Activated T-cell treated with anti-CD3 and anti-CD28 coated beads for 48 hours (primary cell): ENCODE measurements around the gene LRIG3.
"Not testable (repeated sequence)": the region's sequence is repeated elsewhere in the genome, so short reads cannot be mapped to it uniquely, and the experiment has no call there.

Source experiments
- DNase-seq: peaks from one replicate; pipeline ENCODE4 v3.0.0-alpha.2; 2020; ENCODE audit warnings: low read depth

Gene LRIG3, protein sequence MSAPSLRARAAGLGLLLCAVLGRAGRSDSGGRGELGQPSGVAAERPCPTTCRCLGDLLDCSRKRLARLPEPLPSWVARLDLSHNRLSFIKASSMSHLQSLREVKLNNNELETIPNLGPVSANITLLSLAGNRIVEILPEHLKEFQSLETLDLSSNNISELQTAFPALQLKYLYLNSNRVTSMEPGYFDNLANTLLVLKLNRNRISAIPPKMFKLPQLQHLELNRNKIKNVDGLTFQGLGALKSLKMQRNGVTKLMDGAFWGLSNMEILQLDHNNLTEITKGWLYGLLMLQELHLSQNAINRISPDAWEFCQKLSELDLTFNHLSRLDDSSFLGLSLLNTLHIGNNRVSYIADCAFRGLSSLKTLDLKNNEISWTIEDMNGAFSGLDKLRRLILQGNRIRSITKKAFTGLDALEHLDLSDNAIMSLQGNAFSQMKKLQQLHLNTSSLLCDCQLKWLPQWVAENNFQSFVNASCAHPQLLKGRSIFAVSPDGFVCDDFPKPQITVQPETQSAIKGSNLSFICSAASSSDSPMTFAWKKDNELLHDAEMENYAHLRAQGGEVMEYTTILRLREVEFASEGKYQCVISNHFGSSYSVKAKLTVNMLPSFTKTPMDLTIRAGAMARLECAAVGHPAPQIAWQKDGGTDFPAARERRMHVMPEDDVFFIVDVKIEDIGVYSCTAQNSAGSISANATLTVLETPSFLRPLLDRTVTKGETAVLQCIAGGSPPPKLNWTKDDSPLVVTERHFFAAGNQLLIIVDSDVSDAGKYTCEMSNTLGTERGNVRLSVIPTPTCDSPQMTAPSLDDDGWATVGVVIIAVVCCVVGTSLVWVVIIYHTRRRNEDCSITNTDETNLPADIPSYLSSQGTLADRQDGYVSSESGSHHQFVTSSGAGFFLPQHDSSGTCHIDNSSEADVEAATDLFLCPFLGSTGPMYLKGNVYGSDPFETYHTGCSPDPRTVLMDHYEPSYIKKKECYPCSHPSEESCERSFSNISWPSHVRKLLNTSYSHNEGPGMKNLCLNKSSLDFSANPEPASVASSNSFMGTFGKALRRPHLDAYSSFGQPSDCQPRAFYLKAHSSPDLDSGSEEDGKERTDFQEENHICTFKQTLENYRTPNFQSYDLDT

DNA sequence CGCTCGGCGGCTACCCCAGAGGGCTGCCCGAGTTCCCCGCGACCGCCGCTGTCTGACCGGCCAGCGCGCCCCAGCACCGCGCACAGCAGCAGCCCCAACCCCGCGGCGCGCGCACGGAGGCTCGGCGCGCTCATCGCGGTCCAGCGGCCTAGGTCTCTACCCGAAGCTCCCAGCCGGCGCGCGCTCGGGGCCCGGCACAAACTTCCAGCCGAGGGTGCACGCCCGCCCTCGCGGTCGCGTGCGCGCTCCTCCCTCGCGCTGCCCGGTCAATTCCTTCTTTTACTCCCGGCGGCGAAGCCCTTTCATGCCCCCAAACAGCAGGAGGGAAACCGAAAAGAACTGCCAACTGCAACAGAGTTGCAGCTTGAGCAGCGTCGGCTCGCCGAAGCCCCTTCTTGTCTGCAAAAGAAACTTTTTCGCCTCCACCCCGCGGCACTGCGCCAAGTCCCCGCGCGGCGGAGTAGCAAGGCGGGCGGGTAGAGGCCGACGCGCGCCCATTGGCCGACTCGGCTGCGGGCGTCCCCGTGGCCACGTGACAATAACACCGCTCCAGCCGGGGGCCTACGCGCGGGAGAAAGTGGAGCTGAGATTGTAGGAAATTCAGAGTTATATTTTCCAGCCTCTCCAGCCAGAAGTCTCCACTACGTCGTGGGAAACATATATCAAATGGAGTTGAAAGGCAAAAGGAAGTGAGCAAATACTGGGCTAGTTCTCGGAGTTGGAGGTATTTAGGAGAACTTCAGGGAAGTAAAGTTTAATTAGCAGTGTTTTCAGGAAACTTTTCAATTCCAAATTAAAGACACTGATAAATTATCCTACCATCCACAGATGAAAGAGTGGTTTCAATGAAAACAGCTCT is at the start of gene LRIG3:
Gene LRIG3 (minus strand): TSS at position 403 of the 859 bp plus-strand sequence. CDS start 269 bp downstream, at position 134.
- DNase-seq: peak; percentile 8

DNA sequence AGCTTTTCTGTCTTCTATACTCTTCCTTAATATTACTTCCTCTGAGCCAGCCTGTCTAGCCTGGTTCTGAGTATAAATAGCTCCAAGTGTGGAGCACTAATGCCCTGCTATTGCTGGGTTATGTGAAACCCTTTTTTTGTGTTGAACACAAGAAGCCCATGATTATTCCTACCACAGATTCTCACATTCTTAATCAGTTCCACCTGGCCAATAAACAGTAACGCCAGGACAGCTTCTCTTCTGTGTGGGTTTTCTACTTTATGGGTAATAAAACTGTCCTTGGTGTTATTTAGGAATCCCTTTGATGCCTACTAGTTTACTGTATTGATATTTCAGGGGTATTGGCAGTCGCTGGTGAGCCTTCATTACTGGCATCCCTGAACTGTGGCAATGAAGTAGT is 48.9 kb upstream of the LRIG3 start:
- no peak for DNase-seq

DNA sequence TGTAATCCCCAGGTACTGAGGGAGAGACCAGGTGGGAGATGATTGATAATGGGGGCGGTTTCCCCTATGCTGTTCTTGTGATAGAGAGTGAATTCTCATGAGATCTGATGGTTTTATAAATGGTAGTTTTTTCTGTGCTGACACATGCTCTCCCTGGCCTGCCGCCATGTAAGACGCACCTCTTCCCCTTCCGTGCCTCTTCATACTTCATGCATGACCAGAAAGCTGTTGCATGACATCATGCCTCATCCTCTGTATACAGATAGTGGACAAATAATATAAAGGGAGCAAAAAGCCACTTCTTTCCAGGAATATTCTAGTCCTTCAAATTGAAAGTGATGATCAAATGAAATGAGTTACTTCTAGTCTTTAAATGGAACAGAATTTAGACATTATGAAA is 47.3 kb upstream of the LRIG3 start:
- no peak for DNase-seq

DNA sequence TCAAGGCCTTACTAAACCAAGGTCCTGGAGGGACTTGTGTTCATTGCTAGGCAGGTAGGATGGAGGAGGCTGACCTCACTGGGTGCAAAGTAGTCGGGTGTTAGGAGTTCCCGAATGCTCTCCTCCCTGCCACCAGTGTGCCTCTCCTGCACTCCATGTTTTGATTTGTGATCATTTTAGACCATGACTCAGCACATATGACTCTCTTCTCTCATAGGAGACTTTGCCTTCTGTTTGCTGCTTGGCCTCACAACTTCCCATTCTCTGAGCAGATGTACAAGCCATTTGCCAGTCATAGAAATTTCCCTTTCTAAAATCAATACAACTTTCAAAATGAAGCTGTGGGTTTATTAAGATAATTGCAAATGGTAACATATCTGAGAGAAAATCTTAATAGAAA is 46.6 kb upstream of the LRIG3 start:
- DNase-seq: no peak

DNA sequence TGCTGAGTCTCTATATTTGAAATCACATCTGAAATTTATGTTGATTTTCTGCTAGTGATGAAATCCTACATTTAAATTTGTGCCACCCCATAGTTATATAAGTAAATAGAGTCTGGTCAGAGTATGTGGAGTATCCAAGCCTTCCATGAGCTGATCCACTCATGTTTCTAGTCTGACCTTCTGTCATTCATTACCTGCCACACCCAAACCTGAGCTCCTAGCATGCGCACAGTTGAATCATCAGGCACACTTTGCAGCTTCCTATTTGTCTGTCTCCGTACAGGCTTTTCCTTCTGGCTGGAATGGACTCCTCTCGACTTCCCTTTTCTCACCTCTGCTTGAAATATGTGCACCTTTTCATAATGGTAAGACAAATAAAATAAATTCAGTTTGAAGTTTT is 45.3 kb upstream of the LRIG3 start:
- DNase-seq: no peak

DNA sequence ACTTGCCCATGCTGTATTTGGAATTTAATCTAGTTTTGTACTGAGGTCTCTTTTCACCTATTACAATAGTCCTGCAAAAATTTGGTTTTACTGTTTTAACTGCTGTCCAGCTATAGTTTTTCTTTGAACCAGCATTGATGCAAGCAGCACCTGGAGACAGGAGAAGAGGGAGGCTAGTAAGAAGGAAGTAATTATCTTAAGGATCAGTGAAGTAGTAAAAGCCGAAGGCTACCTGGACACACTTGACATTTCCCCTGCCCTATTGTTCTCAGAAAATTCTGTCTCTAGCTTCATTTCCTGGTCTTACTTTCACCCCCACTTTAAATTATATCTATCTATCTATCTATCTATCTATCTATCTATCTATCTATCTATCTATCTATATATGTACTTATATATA is 43.5 kb upstream of the LRIG3 start:
- no peak for DNase-seq

DNA sequence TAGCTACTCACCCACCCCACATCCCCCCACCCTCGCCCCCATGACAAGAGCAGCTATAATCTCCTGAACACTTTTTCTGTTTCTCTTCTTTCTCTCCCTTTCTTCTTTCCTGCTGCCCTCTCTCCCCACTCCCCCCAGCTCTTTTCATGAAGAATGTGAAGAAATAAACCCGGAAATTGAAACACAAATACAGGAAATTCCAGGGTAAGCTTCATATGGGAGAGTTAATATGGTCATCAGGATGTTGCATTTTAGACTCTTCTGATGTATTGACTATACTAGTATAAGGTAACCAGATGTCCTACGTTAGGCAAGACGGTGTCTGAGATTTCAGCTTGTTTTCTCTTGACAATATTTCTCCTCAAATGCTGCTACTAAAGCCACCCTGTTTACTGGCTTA is 41.6 kb upstream of the LRIG3 start:
- no peak for DNase-seq

DNA sequence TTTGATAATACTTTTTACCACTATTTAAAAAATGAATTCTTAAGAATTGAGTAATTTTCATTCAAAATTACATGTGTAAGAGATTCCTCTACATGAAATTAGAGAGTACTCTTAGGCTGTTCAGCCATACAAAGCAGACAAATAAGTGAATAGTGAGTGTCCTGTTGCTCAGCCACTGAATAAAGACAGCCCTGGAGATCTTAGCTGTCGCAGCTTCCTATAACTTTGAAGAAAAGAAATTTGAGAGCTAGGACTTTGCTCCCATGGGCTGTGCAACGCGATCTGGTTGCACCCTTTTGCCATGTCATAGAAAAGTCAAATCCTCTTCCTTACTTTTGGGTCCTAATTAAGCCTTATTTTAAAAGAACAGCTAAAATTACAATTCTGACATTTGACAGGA is 40.9 kb upstream of the LRIG3 start:
- no peak for DNase-seq

DNA sequence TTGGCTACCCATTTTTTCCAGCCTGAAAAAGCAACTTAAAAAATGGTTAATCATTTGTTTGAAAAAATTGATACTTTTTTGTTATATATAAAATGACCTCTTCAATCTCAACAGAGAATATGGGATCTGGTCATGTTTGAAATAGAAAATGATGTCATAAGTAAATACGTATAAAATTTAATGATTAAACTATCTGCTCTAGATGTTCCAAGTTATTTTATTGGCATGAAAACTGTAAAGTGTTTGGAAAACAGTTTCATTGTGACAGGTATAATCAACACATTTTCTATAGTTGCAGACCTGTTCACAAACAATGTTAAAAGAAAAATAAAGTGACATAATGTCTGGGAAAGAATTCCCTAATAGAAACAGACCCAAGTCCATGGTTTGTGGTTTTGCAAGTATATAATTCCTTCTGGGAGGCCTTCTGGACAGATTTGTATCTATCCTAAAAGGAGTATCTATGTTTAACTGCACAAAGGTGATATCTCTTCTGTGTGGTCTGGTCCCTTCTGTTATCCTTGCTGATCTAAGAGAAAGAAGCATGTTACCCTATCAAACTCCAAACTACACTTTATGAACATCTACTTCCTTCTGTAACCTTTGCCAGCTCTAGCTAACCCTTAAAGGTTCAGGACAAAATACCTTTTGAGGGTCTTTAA is 39.5 kb upstream of the LRIG3 start:
- DNase-seq: no peak

DNA sequence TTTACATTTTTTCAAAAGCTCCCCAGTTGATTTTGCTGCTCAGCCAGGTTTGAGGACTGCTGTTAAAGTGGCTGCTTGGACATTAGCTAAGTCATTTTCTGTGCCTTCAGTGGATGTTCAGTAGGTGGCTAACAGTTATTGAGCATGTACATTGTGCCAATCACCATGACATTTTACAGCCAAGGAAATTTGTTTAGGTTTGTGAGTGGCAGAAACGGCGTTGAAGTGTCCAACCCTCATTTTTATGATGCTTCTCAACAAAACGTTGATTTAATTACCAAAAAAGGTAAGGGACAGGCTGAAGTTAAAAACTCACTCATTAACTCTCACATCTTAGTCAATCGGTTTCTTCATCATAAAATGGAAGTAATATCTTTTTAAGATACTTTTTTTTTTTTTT is 37.0 kb upstream of the LRIG3 start:
- no peak for DNase-seq

DNA sequence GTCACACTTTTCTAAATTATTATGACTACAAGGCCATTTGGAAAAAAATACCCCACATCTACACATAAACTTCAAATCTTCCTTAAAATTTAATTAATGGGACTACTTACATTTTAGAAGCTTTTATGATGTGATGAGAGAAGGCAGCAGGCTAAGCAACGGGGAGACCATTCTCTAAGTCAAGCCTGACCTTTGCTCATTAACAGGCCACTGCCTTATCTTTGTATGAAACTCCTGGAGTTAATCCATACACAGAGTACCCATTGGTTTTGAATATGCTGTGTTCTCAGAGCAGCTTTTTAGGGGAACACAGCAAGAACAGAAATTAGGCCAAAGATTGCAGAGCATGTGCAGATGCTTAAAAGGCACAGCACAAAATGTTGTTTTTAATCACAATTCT is 35.5 kb upstream of the LRIG3 start:
- DNase-seq: no peak

DNA sequence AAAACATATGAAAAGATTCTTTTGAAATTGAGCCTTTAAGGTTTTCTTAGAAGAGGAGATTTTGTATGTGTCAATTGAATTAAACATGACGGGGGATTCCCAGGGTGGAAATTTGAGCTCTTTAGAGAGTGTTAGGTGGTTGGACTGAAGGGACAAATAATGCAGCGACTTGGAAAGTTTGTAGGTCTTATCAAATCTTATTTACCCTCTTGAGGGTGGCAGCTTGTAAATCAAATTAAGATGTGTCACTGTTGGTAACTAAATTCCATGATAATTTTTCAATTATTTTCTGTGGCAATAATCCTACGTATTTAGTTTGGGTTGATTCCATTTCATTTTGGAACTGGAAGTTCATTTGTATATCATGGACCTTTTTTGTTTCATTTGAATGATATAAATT is 33.7 kb upstream of the LRIG3 start:
- DNase-seq: no peak

DNA sequence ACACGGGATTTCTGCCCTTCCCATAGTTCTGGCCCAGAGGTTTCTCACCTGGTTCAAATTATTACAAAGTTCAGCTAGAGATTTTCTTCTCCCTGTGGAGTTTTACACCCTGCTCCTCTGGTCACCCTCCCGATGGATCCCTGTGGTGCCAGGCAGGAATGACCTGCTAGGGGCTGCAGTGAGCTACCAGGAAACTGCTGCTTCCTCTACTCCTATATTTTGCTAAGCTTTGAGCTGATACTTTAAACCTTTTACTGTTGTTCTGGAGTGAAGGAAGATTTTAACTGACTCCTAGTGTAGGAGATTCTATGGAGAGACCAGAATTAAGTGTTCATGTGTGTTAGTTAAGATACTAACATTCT is 30.4 kb upstream of the LRIG3 start:
- no peak for DNase-seq

DNA sequence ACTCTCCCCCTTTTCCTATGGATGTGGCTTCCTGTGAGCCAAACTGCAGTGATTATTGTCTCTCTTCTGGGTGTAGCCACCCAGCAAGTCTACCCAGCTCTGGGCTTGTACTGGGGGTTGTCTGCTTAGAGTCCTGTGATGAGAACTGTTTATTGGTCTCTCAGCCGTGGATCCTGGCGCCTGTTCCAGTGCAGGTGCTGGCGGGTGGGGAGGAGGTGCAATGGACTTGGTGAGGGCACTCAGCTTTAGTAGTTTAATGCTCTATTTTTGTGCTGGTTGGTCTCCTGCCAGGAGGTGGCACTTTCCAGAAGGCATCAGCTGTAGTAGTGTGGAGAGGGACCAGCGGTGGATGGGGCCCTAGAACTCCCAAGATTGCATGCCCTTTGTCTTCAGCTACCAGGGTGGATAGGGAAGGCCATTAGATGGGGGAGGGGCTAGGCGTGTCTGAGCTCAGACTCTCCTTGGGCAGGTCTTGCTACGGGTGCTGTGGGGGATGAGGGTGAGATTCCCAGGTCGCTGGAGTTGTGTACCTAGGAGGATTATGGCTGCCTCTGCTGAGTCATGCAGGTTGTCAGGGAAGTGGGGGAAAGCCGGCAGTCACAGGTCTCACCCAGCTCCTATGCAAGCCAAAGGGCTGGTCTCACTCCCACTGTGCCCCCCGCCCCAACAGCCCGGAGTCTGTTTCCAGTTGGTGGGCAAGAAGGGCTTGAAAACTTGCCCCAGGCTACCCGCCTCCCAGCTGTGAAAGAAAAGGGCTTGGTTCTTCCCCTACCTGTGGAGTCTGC is 29.8 kb upstream of the LRIG3 start:
- DNase-seq: not testable (repeated sequence)

DNA sequence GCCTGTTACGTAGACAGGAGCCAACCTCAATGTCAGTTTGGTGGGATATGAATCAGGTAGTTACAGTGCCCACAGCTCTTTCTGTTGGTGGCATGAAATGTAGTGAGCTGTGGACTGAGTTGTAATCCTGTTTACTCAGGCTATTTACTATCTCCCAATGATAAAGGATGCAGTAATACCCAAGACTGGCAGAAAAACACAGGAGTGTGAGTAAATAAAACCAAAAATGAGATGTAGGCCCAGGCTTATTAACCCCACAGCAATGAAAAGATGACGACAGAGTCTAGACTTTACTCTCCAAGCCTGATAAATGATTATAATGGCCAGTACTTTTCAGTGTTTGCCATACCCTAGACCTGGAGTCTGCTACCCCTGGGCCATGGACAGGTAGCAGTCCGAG is 22.8 kb upstream of the LRIG3 start:
- DNase-seq: no peak

DNA sequence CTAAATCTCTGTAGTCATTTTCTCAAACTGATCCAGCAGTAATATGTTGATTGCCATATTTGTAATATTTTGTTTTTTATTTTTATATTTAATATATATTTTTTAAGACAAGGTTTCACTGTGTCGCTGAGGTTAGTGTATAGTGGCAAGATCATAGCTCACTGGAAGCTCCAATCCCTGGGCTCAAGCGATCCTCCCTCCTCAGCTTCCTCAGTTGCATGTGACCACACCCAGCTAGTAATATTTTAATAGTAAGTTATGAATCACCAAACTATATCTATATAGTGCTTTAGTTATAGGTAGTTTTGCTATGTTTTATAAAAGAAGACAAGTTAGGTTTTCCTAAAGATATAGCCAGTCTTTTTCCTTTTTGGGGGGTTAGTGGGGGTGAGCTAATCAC is 22.0 kb upstream of the LRIG3 start:
- no peak for DNase-seq

DNA sequence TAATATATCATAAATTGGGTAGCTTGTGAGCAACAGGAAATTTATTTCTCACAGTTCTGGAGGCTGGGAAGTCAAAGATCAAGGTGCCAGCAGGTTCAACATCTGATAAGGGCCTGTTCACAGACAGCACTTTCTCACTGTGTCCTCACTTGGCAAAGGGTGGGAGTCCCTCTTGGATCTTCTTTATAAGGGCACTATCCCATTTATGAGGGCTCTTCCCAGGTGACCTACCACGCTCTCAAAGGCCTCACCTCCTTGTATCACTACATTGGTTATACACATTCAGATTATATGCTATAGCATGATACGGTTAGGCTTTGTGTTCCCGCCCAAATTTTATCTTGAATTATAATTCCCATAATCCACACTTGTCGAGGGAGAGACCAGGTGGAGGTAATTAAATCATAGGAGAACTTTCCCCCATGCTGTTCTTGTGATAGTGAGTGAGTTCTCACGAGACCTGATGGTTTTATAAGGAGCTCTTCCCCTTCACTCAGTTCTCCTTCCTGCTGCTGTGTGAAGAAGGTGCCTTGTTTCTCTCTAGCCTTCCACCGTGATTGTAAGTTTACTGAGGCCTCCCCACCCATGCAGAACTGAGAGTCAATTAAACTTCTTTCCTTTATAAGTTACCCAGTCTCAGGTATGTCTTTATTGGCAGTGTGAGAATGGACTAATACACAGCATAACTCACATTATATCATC is 19.2 kb upstream of the LRIG3 start:
- DNase-seq: no peak

DNA sequence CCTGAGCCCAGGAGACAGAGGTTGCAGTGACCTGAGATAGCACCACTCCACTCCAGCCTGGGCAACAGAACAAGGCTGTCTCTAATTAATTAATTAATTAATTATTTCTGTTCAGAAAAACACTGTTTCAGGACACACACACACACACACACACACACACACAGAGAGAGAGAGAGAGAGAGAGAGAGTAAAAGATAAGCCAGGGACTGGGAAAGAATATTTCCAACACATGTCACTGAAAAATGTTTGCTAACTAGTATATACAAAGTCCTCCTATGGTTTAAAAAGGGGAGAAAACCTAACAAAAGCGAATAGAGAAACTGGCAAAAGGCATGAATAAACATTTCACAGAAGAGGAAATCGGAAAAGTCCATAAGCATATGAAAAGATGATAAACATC is 18.1 kb upstream of the LRIG3 start:
- no peak for DNase-seq

DNA sequence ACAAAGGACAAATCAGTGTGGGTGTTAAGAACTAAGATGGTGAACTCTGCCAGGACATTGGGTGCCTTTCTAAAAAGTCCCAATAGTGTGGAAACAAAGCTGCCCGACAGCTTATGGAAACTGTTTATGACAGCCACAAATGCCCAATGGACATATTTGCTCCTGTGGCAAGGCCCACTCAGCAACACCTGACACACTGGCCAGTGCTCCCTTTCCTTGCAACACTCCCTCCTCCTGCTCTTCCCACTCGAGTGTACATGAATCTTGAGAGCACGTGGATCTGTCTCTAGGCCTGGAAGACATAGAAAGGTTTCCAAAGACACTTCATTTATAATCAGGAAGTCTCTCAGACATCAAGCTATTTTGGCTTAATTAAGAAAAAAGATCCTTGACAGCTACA is 14.2 kb upstream of the LRIG3 start:
- DNase-seq: no peak
